ENCODE results near the gene RHOT2. TPM values are rescaled to one million over a fixed set of nuclear protein-coding genes. Genes with fewer than 3 reads are reported as not detected.
A peak's percentile ranks its signal among the peaks of the same experiment; 100 is the strongest.

The RHOT2 gene
- total RNA-seq (39.3 TPM), polyA plus RNA-seq (252 TPM)
- long read RNA-seq, donor 1, result 0 reads
- long read RNA-seq, donor 2, result 0 reads
- long read RNA-seq, donor 3, transcript RHOT2-208 (2 exons, 397 nt), result minor isoform, 5 of 12 reads
- long read RNA-seq, donor 3, transcript RHOT2-201 (19 exons, 2,539 nt), result major isoform, 6 of 12 reads
- long read RNA-seq, donor 3, partial matches to known transcripts, result 0 of 12 reads
- long read RNA-seq, donor 3, other reads (novel, unspliced or antisense), result 0 of 12 reads
- long read RNA-seq, donor 4, partial matches to known transcripts, result 5 of 14 reads
- long read RNA-seq, donor 4, other reads (novel, unspliced or antisense), result 0 of 14 reads
- long read RNA-seq, donor 5, partial matches to known transcripts, result 0 of 7 reads
- long read RNA-seq, donor 5, other reads (novel, unspliced or antisense), result 0 of 7 reads
- long read RNA-seq, donor 6, transcript RHOT2-201 (19 exons, 2,539 nt), result major isoform, 5 of 14 reads
- long read RNA-seq, donor 6, partial matches to known transcripts, result 0 of 14 reads
- long read RNA-seq, donor 6, other reads (novel, unspliced or antisense), result 6 of 14 reads
- long read RNA-seq, donor 7, partial matches to known transcripts, result 0 of 5 reads
- long read RNA-seq, donor 7, other reads (novel, unspliced or antisense), result 0 of 5 reads
- long read RNA-seq, donor 8, partial matches to known transcripts, result 0 of 4 reads
- long read RNA-seq, donor 8, other reads (novel, unspliced or antisense), result 0 of 4 reads
- long read RNA-seq, donor 9, transcript RHOT2-201 (19 exons, 2,539 nt), result major isoform, 5 of 8 reads
- long read RNA-seq, donor 9, partial matches to known transcripts, result 0 of 8 reads
- long read RNA-seq, donor 9, other reads (novel, unspliced or antisense), result 0 of 8 reads
- long read RNA-seq, donor 10, partial matches to known transcripts, result 0 of 9 reads
- long read RNA-seq, donor 10, other reads (novel, unspliced or antisense), result 0 of 9 reads

GRCh38 chr16:667780-668518, at the start of gene RHOT2:
Gene RHOT2, plus strand, starts transcription at chr16:668132. Its CDS starts 68 bp downstream, at chr16:668200.
- under 1% methylated on average over 78 of the region's 78 CpGs for WGBS
- Histone ChIP-seq H3K4me3 (ENCODE audit: low read length in 2 of 2) (peak within 1 kb of the TSS; percentile 72 to 91), H3K4me1 (ENCODE audit: control insufficient read depth in 2 of 2, insufficient read depth in 2 of 2, low read length in 2 of 2) (peaks cover 8 to 12% of the 10 kb centered on the region in 2 donors), H3K27ac (ENCODE audit: low read depth in 1 of 2, low read length in 1 of 2) (peak within 1 kb of the TSS; percentile 36 to 89), H3K27me3 (ENCODE audit: control insufficient read depth in 2 of 2, insufficient read depth in 1 of 2, low read length in 1 of 2) (no peaks in the 10 kb centered on the region), H3K9me3 (ENCODE audit: control insufficient read depth in 2 of 2, insufficient read depth in 1 of 2, low read length in 1 of 2) (no peaks in the 10 kb centered on the region), H3K36me3 (ENCODE audit: control insufficient read depth in 2 of 2, insufficient read depth in 2 of 2, low read length in 1 of 2) (peaks cover 39% of the 10 kb centered on the region in 2 donors)
- DNase-seq (ENCODE audit: low read depth in 6 of 9, low spot score in 9 of 9), result peak in 7 of 9 donors; percentile 67 to 91 (median 81)

GRCh38 chr16:619476-620100, 48.3 kb upstream of the RHOT2 start:
- H3K36me3 ChIP-seq (ENCODE audit: control insufficient read depth in 2 of 2, insufficient read depth in 2 of 2, low read length in 1 of 2), result peaks cover 3 to 23% of the 10 kb centered on the region in 2 donors
- no peaks in the 10 kb centered on the region for H3K27me3 ChIP-seq (ENCODE audit: control insufficient read depth in 2 of 2, insufficient read depth in 1 of 2, low read length in 1 of 2)
- H3K4me1 ChIP-seq (ENCODE audit: control insufficient read depth in 2 of 2, insufficient read depth in 2 of 2, low read length in 2 of 2), result peaks cover 0 to 10% of the 10 kb centered on the region in 2 donors
- no peak overlapping the region for H3K27ac ChIP-seq (ENCODE audit: low read depth in 1 of 2, low read length in 1 of 2)
- H3K4me3 ChIP-seq (ENCODE audit: low read length in 2 of 2), result no peak overlapping the region
- 97% methylated on average over 20 of the region's 20 CpGs for WGBS
- peaks cover 0 to 2% of the 10 kb centered on the region in 2 donors for H3K9me3 ChIP-seq (ENCODE audit: control insufficient read depth in 2 of 2, insufficient read depth in 1 of 2, low read length in 1 of 2)
- no peak for DNase-seq (ENCODE audit: low read depth in 6 of 9, low spot score in 9 of 9)

DNA sequence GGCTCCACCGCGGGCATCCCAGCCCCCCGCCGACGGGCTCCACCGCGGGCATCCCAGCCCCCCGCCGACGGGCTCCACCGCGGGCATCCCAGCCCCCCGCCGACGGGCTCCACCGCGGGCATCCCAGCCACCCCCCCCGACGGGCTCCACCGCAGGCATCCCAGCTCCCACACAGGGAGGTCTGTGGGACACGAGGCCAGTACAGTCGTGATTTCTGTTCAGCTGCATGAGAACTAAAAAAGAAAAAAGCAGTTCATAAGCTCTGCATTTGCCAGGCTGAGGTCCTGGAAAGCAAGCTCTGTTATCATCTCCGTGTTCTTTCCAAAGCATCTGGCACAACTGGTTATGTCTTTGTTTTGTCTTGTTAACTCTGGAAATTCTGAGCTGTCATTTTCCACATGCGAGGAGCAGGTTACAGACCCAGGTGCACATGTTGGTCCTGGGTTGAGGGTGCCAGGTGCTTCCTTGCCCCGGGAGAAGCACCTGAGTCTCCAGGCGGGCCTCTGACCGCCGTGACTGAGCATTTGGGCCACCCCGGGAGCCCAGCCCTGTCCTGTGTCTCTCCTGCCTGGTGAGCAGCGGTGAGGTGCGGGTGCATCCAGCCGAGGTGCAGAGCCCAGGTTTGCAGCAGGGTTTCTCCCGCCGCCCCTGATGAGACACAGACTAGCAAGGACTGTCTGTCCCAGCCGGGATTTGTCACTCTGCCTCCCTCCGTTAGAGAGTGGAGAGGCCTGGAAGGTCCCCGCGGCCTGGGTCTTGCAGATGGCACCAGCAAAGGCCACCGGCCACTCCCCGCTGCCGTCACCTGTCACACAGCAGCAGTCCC, 47.0 kb upstream of the RHOT2 start:
- no peak for DNase-seq (ENCODE audit: low read depth in 6 of 9, low spot score in 9 of 9)
- no peak overlapping the region for H3K27ac ChIP-seq (ENCODE audit: low read depth in 1 of 2, low read length in 1 of 2)
- peaks cover 0 to 10% of the 10 kb centered on the region in 2 donors for H3K4me1 ChIP-seq (ENCODE audit: control insufficient read depth in 2 of 2, insufficient read depth in 2 of 2, low read length in 2 of 2)
- H3K36me3 ChIP-seq (ENCODE audit: control insufficient read depth in 2 of 2, insufficient read depth in 2 of 2, low read length in 1 of 2), result peaks cover 2 to 27% of the 10 kb centered on the region in 2 donors
- no peaks in the 10 kb centered on the region for H3K27me3 ChIP-seq (ENCODE audit: control insufficient read depth in 2 of 2, insufficient read depth in 1 of 2, low read length in 1 of 2)
- H3K9me3 ChIP-seq (ENCODE audit: control insufficient read depth in 2 of 2, insufficient read depth in 1 of 2, low read length in 1 of 2), result peaks cover 0 to 2% of the 10 kb centered on the region in 2 donors
- 94% methylated on average over 41 of the region's 41 CpGs for WGBS
- H3K4me3 ChIP-seq (ENCODE audit: low read length in 2 of 2), result no peak overlapping the region

DNA sequence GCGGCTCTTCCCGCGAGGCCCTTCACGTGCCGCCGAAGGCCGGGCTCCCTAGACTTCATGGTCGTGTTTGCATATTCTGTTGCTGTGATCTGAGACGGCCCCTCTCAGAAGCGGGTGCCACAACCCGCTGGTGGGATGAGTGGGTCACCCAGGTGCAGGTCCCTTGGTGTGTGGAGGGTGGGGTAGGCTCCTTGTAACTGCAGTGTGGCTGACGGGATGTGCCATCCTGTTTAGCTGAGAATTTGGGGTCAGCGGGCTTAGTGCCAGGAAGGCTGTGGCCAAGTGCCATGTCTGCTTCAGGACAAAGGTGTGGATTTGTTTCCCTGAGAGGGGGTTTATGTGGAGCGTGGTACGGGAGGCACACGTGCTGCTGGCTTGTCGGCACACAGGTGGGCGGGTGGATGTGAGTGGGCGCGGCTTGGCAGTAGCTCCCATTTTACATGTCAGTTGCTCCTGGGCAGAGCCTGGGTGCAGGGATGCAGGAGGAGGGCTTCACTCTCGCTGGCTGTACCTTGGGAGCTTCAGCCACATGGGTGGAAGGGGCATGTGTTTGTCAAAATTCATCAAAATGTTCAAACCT, 46.3 kb upstream of the RHOT2 start:
- peak in 1 of 9 donors; percentile 31 for DNase-seq (ENCODE audit: low read depth in 6 of 9, low spot score in 9 of 9)
- Histone ChIP-seq H3K4me3 (ENCODE audit: low read length in 2 of 2) (no peak overlapping the region), H3K27ac (ENCODE audit: low read depth in 1 of 2, low read length in 1 of 2) (no peak overlapping the region), H3K27me3 (ENCODE audit: control insufficient read depth in 2 of 2, insufficient read depth in 1 of 2, low read length in 1 of 2) (no peaks in the 10 kb centered on the region), H3K4me1 (ENCODE audit: control insufficient read depth in 2 of 2, insufficient read depth in 2 of 2, low read length in 2 of 2) (peaks cover 0 to 10% of the 10 kb centered on the region in 2 donors), H3K36me3 (ENCODE audit: control insufficient read depth in 2 of 2, insufficient read depth in 2 of 2, low read length in 1 of 2) (peaks cover 2 to 31% of the 10 kb centered on the region in 2 donors), H3K9me3 (ENCODE audit: control insufficient read depth in 2 of 2, insufficient read depth in 1 of 2, low read length in 1 of 2) (peaks cover 0 to 2% of the 10 kb centered on the region in 2 donors)
- WGBS, result 89% methylated on average over 21 of the region's 21 CpGs

DNA sequence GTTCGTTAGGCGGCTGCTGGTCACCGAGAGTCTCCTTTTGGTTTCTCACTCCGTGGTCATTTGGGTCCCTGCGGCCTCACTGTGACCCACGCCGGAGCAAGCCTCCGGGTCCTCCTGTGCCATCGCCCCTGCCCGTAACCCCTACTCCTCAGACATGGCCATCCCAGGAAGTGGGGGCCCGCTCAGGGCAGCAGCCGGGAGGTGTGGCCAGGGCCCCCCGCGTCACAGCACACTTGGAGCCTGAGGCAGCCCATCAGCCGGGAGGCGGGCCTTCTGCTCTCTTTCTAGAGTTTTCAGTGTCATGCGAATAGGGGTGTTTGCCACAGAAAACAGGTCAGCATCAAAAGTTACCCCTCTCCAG, 45.0 kb upstream of the RHOT2 start:
- WGBS, result 97% methylated on average over 17 of the region's 17 CpGs
- Histone ChIP-seq H3K36me3 (ENCODE audit: control insufficient read depth in 2 of 2, insufficient read depth in 2 of 2, low read length in 1 of 2) (peaks cover 8 to 38% of the 10 kb centered on the region in 2 donors), H3K9me3 (ENCODE audit: control insufficient read depth in 2 of 2, insufficient read depth in 1 of 2, low read length in 1 of 2) (peaks cover 0 to 2% of the 10 kb centered on the region in 2 donors), H3K4me1 (ENCODE audit: control insufficient read depth in 2 of 2, insufficient read depth in 2 of 2, low read length in 2 of 2) (peaks cover 0 to 10% of the 10 kb centered on the region in 2 donors), H3K4me3 (ENCODE audit: low read length in 2 of 2) (no peak overlapping the region), H3K27me3 (ENCODE audit: control insufficient read depth in 2 of 2, insufficient read depth in 1 of 2, low read length in 1 of 2) (no peaks in the 10 kb centered on the region), H3K27ac (ENCODE audit: low read depth in 1 of 2, low read length in 1 of 2) (no peak overlapping the region)
- no peak for DNase-seq (ENCODE audit: low read depth in 6 of 9, low spot score in 9 of 9)

- DNase-seq (ENCODE audit: low read depth in 6 of 9, low spot score in 9 of 9), result no peak
- WGBS, result 94% methylated on average over 10 of the region's 10 CpGs
- Histone ChIP-seq H3K4me3 (ENCODE audit: low read length in 2 of 2) (no peak overlapping the region), H3K9me3 (ENCODE audit: control insufficient read depth in 2 of 2, insufficient read depth in 1 of 2, low read length in 1 of 2) (peaks cover 0 to 2% of the 10 kb centered on the region in 2 donors), H3K27ac (ENCODE audit: low read depth in 1 of 2, low read length in 1 of 2) (peak overlapping the region in 1 of 2 donors; percentile 11), H3K36me3 (ENCODE audit: control insufficient read depth in 2 of 2, insufficient read depth in 2 of 2, low read length in 1 of 2) (peaks cover 13 to 50% of the 10 kb centered on the region in 2 donors), H3K27me3 (ENCODE audit: control insufficient read depth in 2 of 2, insufficient read depth in 1 of 2, low read length in 1 of 2) (no peaks in the 10 kb centered on the region), H3K4me1 (ENCODE audit: control insufficient read depth in 2 of 2, insufficient read depth in 2 of 2, low read length in 2 of 2) (peaks cover 0 to 10% of the 10 kb centered on the region in 2 donors)
Measured at GRCh38 chr16:624526-625070, 43.3 kb upstream of the RHOT2 start.

- no peak overlapping the region for H3K4me3 ChIP-seq (ENCODE audit: low read length in 2 of 2)
- DNase-seq (ENCODE audit: low read depth in 6 of 9, low spot score in 9 of 9), result no peak
- peaks cover 0 to 2% of the 10 kb centered on the region in 2 donors for H3K9me3 ChIP-seq (ENCODE audit: control insufficient read depth in 2 of 2, insufficient read depth in 1 of 2, low read length in 1 of 2)
- no peak overlapping the region for H3K27ac ChIP-seq (ENCODE audit: low read depth in 1 of 2, low read length in 1 of 2)
- peaks cover 0 to 12% of the 10 kb centered on the region in 2 donors for H3K4me1 ChIP-seq (ENCODE audit: control insufficient read depth in 2 of 2, insufficient read depth in 2 of 2, low read length in 2 of 2)
- 98% methylated on average over 37 of the region's 37 CpGs for WGBS
- H3K27me3 ChIP-seq (ENCODE audit: control insufficient read depth in 2 of 2, insufficient read depth in 1 of 2, low read length in 1 of 2), result peaks cover 0 to 5% of the 10 kb centered on the region in 2 donors
- peaks cover 13 to 44% of the 10 kb centered on the region in 2 donors for H3K36me3 ChIP-seq (ENCODE audit: control insufficient read depth in 2 of 2, insufficient read depth in 2 of 2, low read length in 1 of 2)
Measured at GRCh38 chr16:625117-625976, 42.6 kb upstream of the RHOT2 start.
